HG02884 (cell line): Measurements from ENCODE around the gene PWWP2B.
"Not testable (repeated sequence)": the region's sequence is repeated elsewhere in the genome, so short reads cannot be mapped to it uniquely, and the experiment has no call there.

Experiments
- ATAC-seq: cut with Tn5 transposase; IDR thresholded peaks from one replicate; pipeline ENCODE4 v1.9.1; 2021; ENCODE audit warnings: mild to moderate bottlenecking, moderate library complexity; ENCODE audit not compliant: unreplicated experiment

Gene PWWP2B

GRCh38 chr10:132429281-132430230, 32.6 kb downstream of the PWWP2B start:
- ATAC-seq, result no peak

- ATAC-seq, result no peak
Measured at GRCh38 chr10:132430231-132430743, 33.3 kb downstream of the PWWP2B start.

GRCh38 chr10:132430861-132431271, 33.9 kb downstream of the PWWP2B start:
- ATAC-seq, result no peak

GRCh38 chr10:132431537-132432175, 34.7 kb downstream of the PWWP2B start:
- ATAC-seq, result no peak

GRCh38 chr10:132432176-132432540, 35.2 kb downstream of the PWWP2B start:
- no peak for ATAC-seq

GRCh38 chr10:132433671-132434340, 36.8 kb downstream of the PWWP2B start:
- no peak for ATAC-seq

GRCh38 chr10:132434405-132435005, 37.5 kb downstream of the PWWP2B start:
- ATAC-seq, result peak; percentile 73

GRCh38 chr10:132435320-132435719, 38.3 kb downstream of the PWWP2B start:
- ATAC-seq, result not testable (repeated sequence)

GRCh38 chr10:132436096-132436495, 39.1 kb downstream of the PWWP2B start:
- ATAC-seq, result not testable (repeated sequence)

- no peak for ATAC-seq
Measured at GRCh38 chr10:132436861-132437410, 39.9 kb downstream of the PWWP2B start.

GRCh38 chr10:132437541-132437950, 40.5 kb downstream of the PWWP2B start:
- no peak for ATAC-seq

- ATAC-seq, result no peak
Measured at GRCh38 chr10:132438091-132439024, 41.4 kb downstream of the PWWP2B start.

- ATAC-seq, result no peak
Measured at GRCh38 chr10:132439025-132439388, 42.0 kb downstream of the PWWP2B start.

GRCh38 chr10:132439424-132440163, 42.6 kb downstream of the PWWP2B start:
- ATAC-seq, result no peak

- ATAC-seq, result no peak
Measured at GRCh38 chr10:132440791-132441565, 44.0 kb downstream of the PWWP2B start.

GRCh38 chr10:132441818-132442524, 45.0 kb downstream of the PWWP2B start:
- no peak for ATAC-seq

GRCh38 chr10:132442636-132443035, 45.6 kb downstream of the PWWP2B start:
- no peak for ATAC-seq

GRCh38 chr10:132443605-132443982, 46.6 kb downstream of the PWWP2B start:
- ATAC-seq, result no peak
